KMS-11 (cell line): ENCODE results near the gene LGALS3BP.

ENCODE experiments used
- H2AFZ ChIP-seq: fragments of 200-600 bp; sonication (generic); 2 replicates; pipeline ENCODE4 v1.6.1; 2016; ENCODE audit warnings: antibody characterized with exemption, mixed run types, low read depth
- H3K27ac ChIP-seq: fragments of 200-600 bp; sonication (generic); 2 replicates; pipeline ENCODE4 v1.6.1; 2016; ENCODE audit warnings: mild to moderate bottlenecking, mixed run types
- H3K27me3 ChIP-seq: fragments of 200-600 bp; sonication (generic); 2 replicates; pipeline ENCODE4 v1.6.1; 2017; ENCODE audit warnings: mild to moderate bottlenecking, low read depth, mixed run types, moderate library complexity; ENCODE audit not compliant: insufficient read depth
- H3K36me3 ChIP-seq: fragments of 200-600 bp; sonication (generic); 2 replicates; pipeline ENCODE4 v1.6.1; 2017; ENCODE audit warnings: mild to moderate bottlenecking, mixed run types; ENCODE audit not compliant: insufficient read depth
- H3K4me1 ChIP-seq: fragments of 200-600 bp; sonication (generic); 2 replicates; pipeline ENCODE4 v1.6.1; 2016; ENCODE audit warnings: mild to moderate bottlenecking, low read depth, mixed run types; ENCODE audit not compliant: poor library complexity, severe bottlenecking
- H3K4me2 ChIP-seq: fragments of 200-600 bp; sonication (generic); 2 replicates; pipeline ENCODE4 v1.7.0; 2016; ENCODE audit warnings: mild to moderate bottlenecking, mixed run types
- H3K4me3 ChIP-seq: fragments of 200-600 bp; sonication (generic); IDR thresholded peaks from 2 replicates; pipeline ENCODE4 v1.6.1; 2017; ENCODE audit warnings: low read depth, low read length, mixed read lengths; ENCODE audit not compliant: insufficient read depth
- H3K79me2 ChIP-seq: fragments of 200-600 bp; sonication (generic); 2 replicates; pipeline ENCODE4 v1.6.1; 2016; ENCODE audit warnings: low read depth, mixed run types; ENCODE audit not compliant: insufficient read depth
- H3K9ac ChIP-seq: fragments of 200-600 bp; sonication (generic); 2 replicates; pipeline ENCODE4 v1.6.1; 2016; ENCODE audit warnings: mild to moderate bottlenecking, mixed run types
- H4K20me1 ChIP-seq: fragments of 200-600 bp; sonication (generic); 2 replicates; pipeline ENCODE4 v1.6.1; 2016; ENCODE audit warnings: mild to moderate bottlenecking, mixed run types; ENCODE audit not compliant: insufficient read depth
- TF ChIP-seq, protein P1 (sequence below): fragments of 200-600 bp; sonication (generic); conservative IDR thresholded peaks from 2 replicates; pipeline ENCODE4 v1.6.1; 2017; ENCODE audit warnings: low read depth, mild to moderate bottlenecking, antibody characterized with exemption, low read length, moderate library complexity, mixed read lengths

Gene LGALS3BP

DNA sequence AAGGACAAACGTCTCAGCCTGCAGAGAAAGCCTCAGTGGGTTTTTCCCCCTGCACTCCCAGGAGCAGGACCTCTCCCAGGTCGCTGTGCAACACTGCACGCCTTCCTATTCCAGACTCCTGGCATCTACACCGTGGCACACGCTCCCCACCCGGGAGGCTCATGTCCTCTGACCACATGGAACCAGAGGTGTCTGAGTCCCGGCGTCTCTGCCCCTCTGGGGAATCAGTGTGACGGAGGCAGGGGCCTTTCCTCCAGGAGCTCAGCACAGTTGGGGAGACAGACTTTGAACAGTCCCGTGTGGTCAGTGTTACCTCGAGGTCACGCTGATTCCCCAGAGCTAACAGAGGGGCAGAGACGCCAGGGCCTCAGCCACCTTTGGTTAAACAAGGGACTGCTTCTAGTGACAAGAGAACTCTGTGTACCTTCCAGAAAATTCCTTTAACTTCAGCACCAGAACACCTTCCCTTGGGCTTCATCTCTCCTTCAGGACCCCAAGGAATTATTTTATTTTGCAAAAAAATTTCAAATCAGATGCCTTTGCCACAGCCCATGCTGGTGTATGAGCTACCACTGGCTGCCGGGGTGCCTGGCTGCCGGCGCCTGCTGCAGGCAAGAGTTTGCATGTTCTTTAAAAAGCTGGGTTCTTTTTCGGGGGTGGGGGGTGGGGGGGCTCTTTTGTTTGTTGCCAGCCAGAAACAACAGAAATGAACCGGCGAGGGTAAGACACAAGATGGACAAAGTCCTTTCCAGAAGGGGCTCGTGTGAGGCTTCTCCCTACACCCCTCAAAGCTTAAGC, 23.3 kb upstream of the LGALS3BP start:
- no peaks in the 10 kb centered on the region; the same call in 1 of the 2 replicates for H3K36me3 ChIP-seq
- no peak overlapping the region for H3K27ac ChIP-seq
- H3K79me2 ChIP-seq, result peaks cover 47% of the 10 kb centered on the region
- peaks cover 5% of the 10 kb centered on the region for H3K4me1 ChIP-seq
- TF ChIP-seq, protein P1, sequence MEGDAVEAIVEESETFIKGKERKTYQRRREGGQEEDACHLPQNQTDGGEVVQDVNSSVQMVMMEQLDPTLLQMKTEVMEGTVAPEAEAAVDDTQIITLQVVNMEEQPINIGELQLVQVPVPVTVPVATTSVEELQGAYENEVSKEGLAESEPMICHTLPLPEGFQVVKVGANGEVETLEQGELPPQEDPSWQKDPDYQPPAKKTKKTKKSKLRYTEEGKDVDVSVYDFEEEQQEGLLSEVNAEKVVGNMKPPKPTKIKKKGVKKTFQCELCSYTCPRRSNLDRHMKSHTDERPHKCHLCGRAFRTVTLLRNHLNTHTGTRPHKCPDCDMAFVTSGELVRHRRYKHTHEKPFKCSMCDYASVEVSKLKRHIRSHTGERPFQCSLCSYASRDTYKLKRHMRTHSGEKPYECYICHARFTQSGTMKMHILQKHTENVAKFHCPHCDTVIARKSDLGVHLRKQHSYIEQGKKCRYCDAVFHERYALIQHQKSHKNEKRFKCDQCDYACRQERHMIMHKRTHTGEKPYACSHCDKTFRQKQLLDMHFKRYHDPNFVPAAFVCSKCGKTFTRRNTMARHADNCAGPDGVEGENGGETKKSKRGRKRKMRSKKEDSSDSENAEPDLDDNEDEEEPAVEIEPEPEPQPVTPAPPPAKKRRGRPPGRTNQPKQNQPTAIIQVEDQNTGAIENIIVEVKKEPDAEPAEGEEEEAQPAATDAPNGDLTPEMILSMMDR, result no peak
- no peak overlapping the region for H3K4me2 ChIP-seq
- H3K27me3 ChIP-seq, result no peaks in the 10 kb centered on the region
- no peak overlapping the region for H2AFZ ChIP-seq
- H4K20me1 ChIP-seq, result no peaks in the 10 kb centered on the region
- no peak overlapping the region for H3K4me3 ChIP-seq
- H3K9ac ChIP-seq, result no peak overlapping the region

- Histone ChIP-seq H3K4me3 (no peak overlapping the region), H2AFZ (no peak overlapping the region), H3K4me1 (no peaks in the 10 kb centered on the region), H3K79me2 (peaks cover 40% of the 10 kb centered on the region; the same call in 1 of the 2 replicates), H3K27me3 (no peaks in the 10 kb centered on the region), H3K9ac (no peak overlapping the region), H3K36me3 (peaks cover 4% of the 10 kb centered on the region; the same call in 1 of the 2 replicates), H4K20me1 (no peaks in the 10 kb centered on the region), H3K4me2 (no peak overlapping the region), H3K27ac (no peak overlapping the region)
- TF ChIP-seq, protein P1, result no peak
These were observed 22.6 kb upstream of the LGALS3BP start for GRCh38 chr17:79002291-79002690.

- Histone ChIP-seq H3K4me1 (no peaks in the 10 kb centered on the region), H3K79me2 (peaks cover 31% of the 10 kb centered on the region; the same call in 1 of the 2 replicates), H4K20me1 (no peaks in the 10 kb centered on the region), H3K27ac (no peak overlapping the region), H3K4me3 (no peak overlapping the region), H3K27me3 (no peaks in the 10 kb centered on the region), H3K36me3 (peaks cover 9% of the 10 kb centered on the region; the same call in 1 of the 2 replicates), H3K9ac (no peak overlapping the region), H2AFZ (no peak overlapping the region), H3K4me2 (no peak overlapping the region)
- TF ChIP-seq, protein P1, result no peak
These were observed 21.7 kb upstream of the LGALS3BP start for GRCh38 chr17:79001190-79002020.

DNA sequence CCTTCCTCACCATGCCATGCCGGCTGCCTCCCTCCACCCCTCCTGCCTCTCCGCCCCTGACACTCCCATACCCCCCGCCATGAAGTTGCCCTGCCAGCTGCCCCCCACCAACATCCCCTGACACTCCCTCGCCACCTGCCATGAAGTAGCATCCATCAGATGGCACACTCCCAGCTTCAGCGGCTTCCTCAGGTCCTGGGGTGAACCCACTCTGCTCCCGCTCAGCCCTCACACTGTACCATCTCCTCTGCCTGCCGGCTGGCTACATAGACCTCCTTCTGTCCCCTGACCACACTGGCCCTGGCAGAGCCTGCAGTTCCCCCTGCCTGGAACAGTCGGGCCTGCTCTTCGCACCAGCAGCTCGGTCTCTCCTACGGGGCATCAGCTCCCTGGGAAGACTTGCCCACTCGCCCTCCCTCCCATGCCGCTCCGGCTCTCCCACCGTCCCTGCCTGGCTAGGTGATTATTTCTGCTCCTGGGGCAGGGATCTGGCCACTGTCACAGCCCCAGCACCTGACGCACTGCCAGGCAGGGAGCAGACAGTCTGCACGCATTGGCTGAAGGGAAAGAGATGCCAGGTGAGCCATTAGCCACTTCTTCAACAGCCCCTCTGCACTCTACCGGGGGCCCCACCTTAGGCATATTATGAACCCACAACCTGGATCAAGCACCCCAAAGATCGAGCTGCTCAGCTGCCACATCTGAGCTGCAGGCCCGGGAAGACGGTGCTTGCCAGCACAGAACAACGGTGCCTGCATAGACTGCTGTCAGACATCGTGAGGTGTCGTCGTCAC, 20.9 kb upstream of the LGALS3BP start:
- Histone ChIP-seq H3K27ac (no peak overlapping the region), H3K9ac (no peak overlapping the region), H3K4me3 (no peak overlapping the region), H4K20me1 (no peaks in the 10 kb centered on the region), H3K4me2 (no peak overlapping the region), H2AFZ (no peak overlapping the region), H3K4me1 (no peaks in the 10 kb centered on the region), H3K79me2 (peaks cover 23% of the 10 kb centered on the region; the same call in 1 of the 2 replicates), H3K27me3 (no peaks in the 10 kb centered on the region), H3K36me3 (peaks cover 9% of the 10 kb centered on the region; the same call in 1 of the 2 replicates)
- TF ChIP-seq, protein P1, result no peak
